C1 segment of cervical spinal cord (tissue), 14 donors: Measurements from ENCODE around the gene NHS.
A peak's percentile ranks its signal among the peaks of the same experiment; 100 is the strongest.
"Not testable (repeated sequence)": the region's sequence is repeated elsewhere in the genome, so short reads cannot be mapped to it uniquely, and the experiment has no call there.

Source experiments
- DNase-seq, 14 donors: peaks; one replicate each; lab custom pipeline; 2025; lab: John Stamatoyannopoulos, UW

The NHS gene

GRCh38 chrX:17546356-17546755, 171.4 kb downstream of the NHS start:
- no peak for DNase-seq

GRCh38 chrX:17547658-17548057, 172.7 kb downstream of the NHS start:
- no peak for DNase-seq

DNA sequence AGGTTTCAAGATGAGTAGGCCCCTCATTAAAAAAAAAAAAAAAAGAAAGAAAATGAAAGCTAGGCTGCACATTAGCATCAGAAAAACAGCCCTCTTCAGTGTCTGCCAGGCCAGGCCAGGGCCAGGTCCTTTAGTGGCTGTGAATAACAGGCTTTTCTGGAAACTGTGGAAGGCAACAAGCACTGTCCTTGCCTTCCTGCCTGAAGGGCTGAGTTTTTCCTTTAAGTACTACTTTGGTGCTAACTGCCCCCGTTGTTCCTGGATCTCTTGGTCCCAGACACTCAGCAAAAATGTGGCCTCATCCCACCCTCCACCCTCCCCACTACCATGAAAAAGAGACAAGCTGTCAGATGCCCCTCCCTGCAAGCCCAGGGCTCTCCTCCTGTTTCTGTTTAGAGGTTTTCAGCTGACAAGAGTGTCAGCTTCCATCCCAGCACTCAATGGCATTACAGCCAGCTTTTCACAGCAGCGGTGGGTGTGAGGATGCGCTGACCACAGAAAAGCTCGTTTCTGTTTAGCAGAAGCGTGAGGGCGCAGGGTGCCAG, 174.2 kb downstream of the NHS start:
- DNase-seq = peak in 2 of 14 donors; percentile 27 to 43

- no peak for DNase-seq
These were observed 175.0 kb downstream of the NHS start for GRCh38 chrX:17550011-17550410.

- no peak for DNase-seq
These were observed 177.1 kb downstream of the NHS start for GRCh38 chrX:17552044-17552650.

- no peak for DNase-seq
These were observed 178.5 kb downstream of the NHS start for GRCh38 chrX:17553469-17553868.

DNA sequence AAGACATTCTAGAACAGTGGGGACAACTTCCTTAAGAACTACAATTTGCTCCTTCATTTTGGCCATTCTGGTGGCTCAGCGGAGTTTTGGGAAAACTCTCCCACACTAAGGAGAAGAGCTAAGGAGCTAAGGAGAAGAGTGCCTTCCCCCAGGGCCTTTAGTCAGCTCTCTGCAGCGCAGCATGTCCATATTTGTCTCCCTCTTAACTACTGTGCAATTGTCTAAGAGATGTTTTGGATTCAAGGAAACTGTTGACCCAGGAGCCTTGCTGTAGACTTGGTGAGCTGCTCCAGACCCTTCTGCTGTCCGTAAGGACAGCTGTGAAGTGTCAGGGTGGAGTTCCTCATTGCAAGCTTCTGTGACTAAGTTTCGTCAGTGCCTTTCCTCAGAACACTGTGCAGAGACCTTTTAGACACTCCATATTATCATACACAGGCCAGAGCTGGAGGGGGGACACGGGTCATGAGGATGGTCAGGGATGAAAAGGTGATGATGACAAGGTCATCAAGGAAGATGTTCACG, 179.0 kb downstream of the NHS start:
- DNase-seq = no peak

GRCh38 chrX:17554914-17555313, 179.9 kb downstream of the NHS start:
- no peak for DNase-seq

- no peak for DNase-seq
These were observed 180.8 kb downstream of the NHS start for GRCh38 chrX:17555846-17556245.

- DNase-seq = no peak
These were observed 184.9 kb downstream of the NHS start for GRCh38 chrX:17559728-17560379.

DNA sequence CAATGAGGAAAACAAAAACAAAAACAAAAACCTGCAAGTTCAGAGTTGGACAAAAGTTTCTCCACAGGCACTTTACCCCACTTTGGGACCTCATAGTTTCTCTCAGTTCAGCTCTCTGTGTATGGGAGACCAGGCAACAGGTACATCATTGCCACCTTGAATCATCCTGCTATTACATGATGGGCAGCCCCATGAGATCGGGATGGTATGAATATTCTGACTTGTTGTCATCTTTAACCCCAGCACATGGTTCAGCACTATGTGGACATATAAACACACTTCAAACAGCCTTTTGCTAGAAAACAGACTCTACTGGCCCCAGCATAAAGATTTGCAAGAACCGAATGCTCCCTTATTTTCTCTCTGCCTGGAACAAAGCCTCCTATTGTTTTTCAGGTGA, 185.4 kb downstream of the NHS start:
- no peak for DNase-seq

- DNase-seq = no peak
These were observed 188.1 kb downstream of the NHS start for GRCh38 chrX:17563076-17563475.

DNA sequence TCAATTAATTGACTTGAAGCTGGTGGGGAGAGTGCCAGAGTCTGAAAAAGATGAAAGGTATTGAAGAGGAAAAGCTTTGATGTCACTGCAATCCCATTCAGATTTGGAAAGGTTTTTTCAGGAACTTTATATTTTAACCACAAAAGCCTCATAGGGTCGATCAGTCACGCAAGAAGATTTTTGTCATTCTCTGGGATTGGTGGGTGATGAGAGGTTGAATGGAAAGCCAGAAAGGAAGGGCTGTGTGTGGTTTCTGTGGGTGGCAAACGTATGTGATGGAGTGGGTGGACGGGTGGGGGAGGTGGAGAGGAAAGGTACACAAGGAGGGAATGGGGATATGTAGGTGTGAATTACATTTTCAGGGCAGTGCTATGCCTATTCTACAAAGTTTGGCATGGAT, 188.5 kb downstream of the NHS start:
- DNase-seq = no peak

GRCh38 chrX:17564689-17565409, 189.8 kb downstream of the NHS start:
- DNase-seq = peak in 1 of 14 donors; percentile 3

- no peak for DNase-seq
These were observed 191.7 kb downstream of the NHS start for GRCh38 chrX:17566740-17567139.

DNA sequence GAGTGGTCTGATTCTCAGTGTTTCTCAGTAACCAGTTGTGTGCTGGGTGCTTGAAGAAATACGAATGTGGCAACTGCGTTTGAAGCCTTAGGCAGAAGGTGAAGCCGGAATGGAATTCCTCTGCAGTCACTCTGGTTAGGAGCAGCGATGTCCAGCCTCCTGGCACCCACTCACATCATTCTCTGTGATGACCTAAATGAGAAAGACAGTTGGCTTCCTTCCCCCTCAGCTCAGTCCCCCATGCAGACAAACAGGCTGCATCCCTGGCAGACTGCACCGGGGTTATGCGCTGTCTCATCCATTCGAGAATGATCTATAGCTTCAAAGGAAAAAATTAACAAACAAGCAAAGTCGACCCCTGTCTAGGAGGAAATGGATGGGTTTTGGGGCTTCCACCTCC, 192.2 kb downstream of the NHS start:
- peak in 1 of 14 donors; percentile 81 for DNase-seq

- DNase-seq = no peak
These were observed 192.8 kb downstream of the NHS start for GRCh38 chrX:17567821-17568220.

DNA sequence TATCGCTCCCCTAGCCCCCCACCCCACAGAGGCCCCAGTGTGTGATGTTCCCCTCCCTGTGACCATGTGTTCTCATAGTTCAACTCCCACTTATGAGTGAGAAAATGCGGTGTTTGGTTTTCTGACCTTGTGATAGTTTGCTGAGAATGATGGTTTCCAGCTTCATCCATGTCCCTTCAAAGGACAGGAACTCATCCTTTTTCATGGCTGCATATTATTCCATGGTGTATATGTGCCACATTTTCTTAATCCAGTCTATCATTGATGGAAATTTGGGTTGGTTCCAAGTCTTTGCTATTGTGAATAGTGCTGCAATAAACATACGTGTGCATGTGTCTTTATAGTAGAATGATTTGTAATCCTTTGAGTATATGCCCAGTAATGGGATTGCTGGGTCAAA, 193.8 kb downstream of the NHS start:
- DNase-seq = not testable (repeated sequence)

DNA sequence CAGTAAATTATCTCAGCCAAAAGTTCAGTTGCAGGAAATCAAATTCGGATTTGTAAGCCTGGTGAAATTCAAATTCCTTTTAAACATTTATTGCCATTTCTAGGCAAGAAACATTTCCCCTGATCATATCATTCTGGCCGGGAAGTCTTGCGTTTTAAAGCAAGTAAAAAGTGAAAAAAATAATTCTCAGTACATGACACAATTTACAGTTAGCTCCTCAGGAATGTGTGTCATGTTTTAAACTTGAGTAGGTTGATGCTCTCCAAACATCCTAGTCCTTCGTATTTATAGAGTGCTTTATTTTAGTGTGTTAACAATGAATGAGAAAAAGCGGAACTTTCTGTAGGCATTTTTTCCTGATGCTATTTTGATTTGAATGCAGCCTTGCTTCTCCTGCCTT, 204.0 kb downstream of the NHS start:
- no peak for DNase-seq

DNA sequence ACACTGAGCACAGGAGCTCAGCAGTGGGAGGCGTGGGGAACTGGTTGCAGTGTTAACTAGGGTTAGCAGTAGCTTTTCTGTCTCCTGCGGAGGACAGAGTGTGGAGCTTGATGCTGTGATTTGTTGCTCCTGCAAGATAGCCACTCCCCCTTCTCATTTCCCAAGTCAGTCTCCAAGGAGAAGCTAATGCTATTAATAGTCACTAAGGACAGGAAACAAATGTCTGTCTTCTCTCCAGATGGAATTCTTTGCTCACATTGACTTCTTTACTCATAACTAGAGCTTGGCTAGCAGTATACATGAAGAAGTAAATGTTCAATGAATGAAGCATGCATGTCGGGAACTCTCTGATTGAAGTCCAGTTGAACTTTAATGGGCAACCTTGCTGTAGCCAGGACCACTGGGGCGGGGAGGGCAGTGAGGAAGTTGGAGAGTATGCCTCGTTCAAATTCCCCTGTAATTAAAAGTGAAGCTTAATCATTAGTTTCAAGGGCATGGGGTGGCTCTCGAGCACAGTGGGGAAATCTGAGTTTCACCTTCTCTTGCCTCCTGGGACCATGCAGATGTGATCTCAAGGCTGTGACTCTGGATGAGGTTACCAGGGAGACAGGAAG, 205.6 kb downstream of the NHS start:
- DNase-seq = no peak

DNA sequence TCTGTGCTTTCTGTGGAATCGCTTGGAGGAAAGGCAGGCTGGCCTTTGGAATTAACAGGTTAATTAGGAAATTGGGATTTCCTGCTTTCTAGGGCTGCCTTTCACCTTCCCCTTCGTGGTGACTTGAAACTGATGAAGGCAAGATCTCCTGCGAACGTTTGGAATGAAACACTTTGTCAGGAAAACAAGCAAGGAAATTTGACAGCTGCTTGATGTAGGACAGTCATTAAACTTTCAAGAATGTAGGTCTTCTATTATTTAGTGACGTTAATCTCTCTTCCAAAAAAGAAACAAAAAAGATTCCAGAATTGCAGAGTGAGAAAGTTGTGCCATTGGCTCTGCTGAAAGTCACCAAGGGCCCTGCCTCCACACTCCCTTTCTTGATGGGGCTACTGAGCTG, 206.6 kb downstream of the NHS start:
- no peak for DNase-seq

GRCh38 chrX:17584248-17584681, 209.3 kb downstream of the NHS start:
- no peak for DNase-seq
